COLO829 (cell line): ENCODE results near the gene ADAP1.
A peak's percentile ranks its signal among the peaks of the same experiment; 100 is the strongest.
"Not testable (repeated sequence)": the region's sequence is repeated elsewhere in the genome, so short reads cannot be mapped to it uniquely, and the experiment has no call there.

Experiments
- DNase-seq: peaks from one replicate; pipeline ENCODE4 v3.0.0; 2012; ENCODE audit warnings: low spot score

The ADAP1 gene, protein sequence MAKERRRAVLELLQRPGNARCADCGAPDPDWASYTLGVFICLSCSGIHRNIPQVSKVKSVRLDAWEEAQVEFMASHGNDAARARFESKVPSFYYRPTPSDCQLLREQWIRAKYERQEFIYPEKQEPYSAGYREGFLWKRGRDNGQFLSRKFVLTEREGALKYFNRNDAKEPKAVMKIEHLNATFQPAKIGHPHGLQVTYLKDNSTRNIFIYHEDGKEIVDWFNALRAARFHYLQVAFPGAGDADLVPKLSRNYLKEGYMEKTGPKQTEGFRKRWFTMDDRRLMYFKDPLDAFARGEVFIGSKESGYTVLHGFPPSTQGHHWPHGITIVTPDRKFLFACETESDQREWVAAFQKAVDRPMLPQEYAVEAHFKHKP

DNA sequence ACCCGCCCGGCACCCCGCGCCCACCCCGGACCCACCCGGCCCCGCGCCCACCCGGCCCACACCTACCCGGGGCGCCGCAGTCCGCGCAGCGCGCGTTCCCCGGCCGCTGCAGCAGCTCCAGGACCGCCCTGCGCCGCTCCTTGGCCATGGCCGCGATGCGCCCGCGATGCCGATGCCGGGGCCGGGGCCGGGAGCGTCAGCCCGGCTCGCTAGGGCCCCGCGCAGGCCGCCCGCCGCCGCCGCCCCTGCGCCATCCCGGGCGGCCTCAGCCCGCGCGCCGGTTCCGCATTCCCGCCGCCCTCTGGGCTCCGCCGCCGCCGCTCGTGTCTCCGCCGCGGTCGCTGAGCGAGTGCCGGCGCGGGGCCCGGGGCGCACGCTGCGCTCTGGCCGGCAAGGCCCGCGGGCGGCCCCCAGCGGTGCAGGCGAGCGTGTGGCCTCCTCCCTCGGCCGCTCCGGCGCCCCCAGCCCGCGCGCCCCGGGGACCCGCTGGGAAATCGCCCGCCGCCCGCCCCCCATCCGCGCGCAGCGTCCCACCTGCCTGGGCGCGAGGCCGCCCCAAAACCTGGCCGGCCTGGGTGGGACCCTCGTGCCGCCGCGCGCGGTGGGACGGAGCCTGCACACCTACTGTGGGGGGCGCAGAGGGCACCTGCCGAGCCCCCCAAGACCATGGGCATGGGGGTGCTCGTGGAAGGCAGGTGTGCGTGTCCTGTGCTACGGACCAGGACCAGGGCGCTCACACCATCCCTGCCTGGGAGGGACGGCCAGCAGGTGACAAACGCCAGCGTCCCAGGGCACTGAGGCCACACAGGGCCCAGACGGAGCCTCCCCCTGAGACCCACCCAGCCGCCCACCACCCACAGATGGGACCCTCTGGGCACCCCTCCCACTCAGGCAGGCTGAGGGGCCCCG lies at the start of gene ADAP1:
ADAP1 (minus strand) TSS at position 351 of the 909 bp plus-strand sequence; CDS start at position 148, 203 bp downstream.
- no peak for DNase-seq

DNA sequence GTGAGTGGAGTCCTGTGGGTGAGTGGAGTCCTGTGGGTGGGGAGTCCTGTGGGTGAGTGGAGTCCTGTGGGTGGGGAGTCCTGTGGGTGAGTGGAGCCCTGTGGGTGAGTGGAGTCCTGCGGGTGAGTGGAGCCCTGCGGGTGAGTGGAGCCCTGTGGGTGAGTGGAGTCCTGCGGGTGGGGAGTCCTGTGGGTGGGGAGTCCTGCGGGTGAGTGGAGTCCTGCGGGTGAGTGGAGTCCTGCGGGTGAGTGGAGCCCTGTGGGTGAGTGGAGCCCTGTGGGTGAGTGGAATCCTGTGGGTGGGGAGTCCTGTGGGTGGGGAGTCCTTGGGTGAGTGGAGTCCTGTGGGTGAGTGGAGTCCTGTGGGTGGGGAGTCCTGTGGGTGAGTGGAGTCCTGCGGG lies 48.0 kb upstream of the ADAP1 start:
- not testable (repeated sequence) for DNase-seq

DNA sequence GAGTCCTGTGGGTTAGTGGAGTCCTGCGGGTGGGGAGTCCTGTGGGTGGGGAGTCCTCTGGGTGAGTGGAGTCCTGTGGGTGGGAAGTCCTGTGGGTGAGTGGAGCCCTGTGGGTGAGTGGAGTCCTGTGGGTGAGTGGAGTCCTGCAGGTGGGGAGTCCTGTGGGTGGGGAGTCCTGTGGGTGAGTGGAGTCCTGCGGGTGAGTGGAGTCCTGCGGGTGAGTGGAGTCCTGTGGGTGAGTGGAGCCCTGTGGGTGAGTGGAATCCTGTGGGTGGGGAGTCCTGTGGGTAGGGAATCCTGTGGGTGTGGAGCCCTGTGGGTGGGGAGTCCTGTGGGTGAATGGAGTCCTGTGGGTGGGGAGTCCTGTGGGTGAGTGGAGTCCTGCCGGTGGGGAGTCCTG lies 47.5 kb upstream of the ADAP1 start:
- not testable (repeated sequence) for DNase-seq

DNA sequence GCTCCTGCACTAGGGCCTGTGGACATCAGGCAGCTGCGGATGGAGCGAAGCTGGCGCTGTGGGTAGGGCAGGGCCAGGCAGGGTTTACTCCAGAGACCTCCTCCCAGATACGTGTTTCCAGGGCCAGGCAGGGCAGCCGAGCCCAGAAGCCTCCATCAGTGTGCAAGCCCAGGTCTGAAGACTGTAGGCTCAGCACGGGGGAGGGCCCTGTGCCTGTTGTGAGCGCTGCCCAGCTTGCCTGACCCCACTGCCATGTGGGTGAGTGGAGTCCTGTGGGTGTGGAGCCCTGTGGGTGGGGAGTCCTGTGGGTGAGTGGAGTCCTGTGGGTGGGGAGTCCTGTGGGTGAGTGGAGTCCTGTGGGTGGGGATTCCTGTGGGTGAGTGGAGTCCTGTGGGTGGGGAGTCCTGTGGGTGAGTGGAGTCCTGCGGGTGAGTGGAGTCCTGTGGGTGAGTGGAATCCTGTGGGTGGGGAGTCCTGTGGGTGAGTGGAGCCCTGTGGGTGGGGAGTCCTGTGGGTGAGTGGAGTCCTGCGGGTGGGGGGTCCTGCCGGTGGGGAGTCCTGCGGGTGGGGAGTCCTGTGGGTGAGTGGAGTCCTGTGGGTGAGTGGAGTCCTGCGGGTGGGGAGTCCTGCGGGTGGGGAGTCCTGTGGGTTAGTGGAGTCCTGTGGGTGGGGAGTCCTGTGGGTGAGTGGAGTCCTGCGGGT lies 46.7 kb upstream of the ADAP1 start:
- DNase-seq = not testable (repeated sequence)

DNA sequence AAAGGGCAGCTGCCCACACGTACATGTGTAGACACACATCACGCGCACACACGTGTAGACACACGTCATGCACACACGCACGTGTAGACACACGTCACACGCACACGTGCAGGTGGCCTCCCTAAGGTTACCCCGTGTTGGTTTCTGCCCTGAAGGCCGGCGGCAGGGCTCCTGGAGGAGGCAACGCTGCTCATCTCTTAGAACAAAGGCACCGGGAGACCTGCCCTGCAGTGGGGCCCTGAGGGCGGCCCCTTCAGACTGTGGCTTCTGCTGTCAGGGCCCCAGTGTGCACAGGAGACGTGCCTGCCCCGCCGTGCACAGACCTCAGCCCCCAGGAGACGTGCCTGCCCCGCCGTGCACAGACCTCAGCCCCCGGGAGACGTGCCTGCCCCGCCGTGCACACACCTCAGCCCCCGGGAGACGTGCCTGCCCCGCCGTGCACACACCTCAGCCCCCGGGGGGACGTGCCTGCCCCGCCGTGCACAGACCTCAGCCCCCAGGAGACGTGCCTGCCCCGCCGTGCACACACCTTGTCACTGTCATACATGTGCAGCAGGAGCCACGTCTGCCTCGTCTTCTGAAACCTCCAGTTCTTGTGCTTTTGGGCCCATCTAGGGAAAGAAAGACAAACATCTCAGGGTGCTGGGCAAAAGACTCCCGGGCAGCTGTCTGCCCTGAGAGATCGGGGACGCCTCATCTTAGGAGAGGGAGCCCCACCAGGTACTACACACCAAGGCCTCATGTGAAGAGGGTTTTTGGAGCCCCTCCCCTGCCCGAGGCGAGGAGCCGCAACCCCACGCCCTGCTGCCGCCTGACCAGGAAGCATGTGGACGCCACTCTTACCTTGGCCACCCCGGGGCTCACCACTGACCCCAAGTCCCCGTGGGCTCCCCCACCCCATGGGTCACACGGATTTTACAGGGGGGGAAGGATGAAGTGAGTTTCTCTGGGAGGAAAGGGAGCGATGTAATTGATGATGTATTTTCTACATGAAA lies 45.8 kb upstream of the ADAP1 start:
- no peak for DNase-seq

DNA sequence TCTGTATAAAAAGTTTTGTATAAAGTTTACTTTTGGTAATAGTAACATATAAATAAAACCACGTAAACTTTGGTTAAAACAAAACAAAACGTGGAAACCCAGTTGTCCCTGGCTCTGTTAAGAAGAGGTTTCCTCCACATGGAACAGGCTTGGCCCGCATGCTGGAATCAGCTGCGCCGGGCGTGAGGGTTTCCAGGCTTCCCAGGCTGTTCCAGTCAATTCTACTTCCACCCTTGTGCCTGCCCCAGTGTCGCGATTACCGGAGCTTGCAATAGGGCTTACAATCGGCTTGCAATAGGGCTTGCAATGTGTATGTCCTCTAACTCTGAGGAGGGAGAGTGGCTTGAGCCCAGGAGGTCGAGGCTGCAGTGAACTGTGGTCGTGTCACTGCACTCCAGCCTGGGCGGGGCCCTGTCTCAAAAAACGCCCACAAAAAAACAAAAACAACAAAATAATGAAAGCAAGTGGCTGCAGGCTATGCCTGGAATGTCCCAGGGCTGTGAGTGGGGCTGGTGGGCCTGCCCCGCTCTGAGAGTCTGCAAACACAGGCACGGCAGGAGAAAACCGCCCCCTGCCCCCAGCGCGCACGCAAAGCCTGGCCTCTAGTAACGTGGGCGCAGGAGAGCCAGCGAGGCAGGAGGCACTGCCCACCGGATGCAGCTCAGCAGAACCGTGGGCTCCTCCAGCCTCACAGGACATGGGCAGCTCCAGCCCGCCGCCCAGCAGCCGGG lies 44.8 kb upstream of the ADAP1 start:
- DNase-seq = no peak

DNA sequence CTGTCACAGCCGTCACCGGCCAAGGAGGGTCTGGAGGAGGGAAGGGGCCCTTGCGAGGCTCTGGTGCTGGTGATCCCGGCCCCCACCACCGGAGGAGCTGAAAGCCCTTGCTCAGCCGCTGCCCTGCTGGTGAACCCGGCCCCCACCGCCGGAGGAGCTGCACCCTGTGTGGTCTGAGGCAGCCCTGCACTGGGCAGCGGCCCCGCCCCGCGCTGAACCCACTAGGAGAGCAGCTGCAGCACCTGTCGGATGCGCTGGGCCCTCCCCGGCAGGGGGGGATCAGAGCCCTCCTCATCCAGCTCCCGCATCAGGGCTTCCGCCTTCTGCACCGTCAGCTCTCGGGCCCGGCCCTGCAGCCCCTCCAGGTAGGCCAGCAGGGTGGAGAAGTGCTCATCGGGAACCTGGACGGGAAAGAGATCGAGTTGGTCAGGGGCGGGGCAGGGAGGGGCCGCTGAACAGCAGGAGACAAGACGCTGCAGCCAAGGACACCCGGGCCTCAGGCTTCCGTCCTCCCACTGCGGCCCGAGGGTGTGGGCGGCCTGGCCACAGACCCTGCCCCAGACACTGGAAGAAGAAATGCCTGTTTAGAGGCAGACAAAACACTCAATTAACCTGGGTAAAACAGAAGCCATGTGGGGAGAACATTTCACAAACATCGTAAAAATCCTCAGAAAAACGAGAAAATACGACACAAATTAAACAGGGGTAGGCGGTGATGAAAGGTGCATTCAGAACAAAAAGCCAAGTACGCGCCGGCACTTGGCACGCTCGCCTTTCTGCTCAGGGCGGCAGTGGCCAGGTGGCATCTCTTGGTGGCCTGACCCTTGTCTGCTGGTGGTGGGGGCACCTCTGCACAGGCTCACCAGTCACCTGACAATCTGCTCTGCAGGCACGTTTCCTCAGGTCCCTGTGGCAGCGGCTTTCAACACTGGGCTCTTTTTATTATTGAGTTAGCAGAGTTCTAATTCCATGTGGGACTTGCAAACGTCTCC lies 43.2 kb upstream of the ADAP1 start:
- DNase-seq = no peak

DNA sequence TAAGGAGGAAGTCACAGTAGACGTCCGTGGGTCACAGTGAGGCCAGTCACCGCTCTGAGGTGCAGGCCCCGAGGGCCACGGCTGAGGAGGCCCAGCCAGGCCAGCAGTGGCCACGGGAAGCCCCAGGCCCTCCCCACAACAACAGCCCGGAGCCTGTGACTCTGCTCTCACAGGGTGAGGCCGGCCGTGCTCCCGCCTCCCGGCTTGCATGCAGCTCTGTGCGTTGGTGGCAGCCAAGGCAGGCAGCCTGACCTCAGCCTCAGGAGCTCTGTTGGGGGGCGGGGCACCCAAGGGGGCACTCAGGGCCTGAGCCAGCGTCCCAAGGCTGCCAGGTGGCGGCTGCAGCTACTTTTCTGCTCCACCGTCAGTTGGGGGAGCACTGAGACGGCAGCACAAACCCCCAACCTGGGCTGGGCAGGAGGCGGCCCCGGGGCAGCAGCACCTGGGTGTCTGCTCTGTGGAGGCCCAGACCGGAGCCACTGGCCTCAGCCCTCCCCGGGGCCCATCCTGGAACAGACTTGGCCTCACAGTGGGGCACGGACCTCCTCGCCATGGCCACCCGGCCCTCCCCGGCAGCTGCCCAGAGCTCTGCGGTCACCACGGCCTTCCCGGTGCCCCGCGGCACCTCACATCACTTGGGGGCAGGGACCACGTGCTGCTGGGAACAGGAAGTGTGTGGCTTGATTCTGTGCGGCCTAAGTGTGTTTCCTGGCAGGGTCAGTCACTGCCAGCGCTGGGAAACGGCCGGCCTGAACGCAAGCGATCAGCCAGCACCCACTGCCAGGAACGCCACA lies 41.8 kb upstream of the ADAP1 start:
- no peak for DNase-seq

DNA sequence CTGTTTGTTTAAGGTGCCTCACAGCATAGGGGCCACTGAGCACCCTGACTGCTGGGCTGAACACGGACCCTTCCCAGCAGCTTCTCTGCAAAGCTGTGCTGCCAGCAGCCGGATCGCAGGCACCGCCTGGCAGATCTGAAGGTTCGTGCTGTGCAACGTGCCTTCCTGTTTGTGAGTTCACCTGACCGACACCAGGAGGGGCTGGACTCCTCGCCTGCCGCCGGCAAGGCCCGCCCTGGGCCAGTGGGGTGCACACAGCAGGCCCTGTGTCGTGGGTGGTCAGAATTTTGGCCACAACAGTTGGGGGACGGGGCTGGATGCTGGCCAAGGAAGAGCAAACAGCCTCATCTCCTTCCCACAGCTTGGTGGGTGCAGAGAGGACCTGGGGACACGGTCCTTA lies 41.1 kb upstream of the ADAP1 start:
- DNase-seq = no peak

DNA sequence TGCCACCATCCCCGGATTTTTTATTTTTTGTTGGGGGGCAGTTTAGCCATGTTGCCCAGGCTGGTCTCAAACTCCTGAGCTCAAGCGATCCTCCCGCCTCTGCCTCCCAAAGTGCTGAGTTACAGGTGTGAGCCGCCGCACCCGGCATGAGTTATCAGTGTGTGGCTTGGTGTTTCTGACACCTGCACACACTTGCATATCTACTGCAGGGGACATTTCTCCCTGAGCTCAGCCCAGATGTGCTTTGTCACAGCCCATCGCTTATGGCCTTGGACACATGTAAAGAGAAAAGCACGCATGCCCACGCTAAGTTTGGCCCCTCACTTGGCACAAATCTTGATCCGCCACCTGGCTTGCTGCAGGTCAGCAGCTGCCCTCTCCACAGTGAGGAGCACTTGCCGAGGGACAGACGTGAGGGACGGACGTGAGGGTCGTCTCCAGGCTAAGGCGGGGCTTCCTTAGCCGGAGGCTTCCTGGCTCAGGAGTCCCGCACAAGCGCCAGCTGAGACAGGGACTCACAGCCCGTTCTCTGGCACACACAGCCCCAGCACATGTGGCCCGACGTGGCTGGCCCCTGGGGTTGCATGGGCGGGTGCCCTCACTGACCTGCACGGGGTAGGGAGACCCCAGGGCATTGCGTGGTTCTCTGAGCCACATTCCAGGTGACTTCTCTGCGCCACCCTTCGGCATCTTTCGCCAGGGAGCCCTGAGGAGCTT lies 40.3 kb upstream of the ADAP1 start:
- DNase-seq = no peak

DNA sequence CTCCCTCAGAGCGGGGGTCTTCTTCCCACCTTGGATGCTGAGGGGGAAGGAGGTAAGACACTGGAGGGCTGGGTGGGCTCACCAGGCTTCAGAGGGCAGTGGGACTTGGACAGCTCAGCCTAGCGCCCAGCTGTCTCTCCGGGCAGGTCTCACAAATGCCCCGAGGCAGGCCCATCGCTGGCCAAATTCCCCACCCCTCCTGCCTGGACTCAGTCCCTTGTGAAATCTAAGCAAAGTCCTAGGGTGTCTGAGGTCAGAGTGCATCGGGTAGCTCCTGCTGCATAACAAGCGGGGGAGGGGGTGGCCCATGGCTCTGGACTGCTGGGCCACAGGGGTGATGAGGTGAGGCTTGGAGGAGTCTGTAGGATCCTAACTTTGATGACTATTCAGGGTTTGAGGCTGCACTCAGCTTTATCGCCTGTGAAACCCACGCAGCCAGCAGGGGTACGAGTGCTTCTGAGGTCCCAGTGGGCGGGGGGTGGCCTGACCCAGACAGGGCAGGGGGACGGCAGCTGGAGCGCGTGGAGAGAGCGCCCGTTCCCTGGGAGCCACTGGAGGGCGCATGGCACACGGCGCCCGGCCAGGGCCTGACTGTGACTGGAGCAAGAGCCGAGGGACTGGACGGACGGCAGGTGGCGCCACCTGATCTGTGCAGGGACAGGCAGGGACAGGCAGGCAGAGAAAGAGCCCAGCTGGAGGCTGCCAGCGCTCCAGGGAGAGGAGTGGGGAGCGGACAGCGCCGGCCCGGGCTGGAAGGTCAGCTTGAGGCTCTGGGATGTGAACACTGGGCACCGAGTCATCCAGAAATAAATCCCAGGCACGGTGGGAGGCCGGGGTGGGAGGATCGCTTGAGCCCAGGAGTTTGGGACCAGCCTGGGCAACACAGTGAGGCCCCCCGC lies 38.5 kb upstream of the ADAP1 start:
- peak; percentile 70 for DNase-seq

DNA sequence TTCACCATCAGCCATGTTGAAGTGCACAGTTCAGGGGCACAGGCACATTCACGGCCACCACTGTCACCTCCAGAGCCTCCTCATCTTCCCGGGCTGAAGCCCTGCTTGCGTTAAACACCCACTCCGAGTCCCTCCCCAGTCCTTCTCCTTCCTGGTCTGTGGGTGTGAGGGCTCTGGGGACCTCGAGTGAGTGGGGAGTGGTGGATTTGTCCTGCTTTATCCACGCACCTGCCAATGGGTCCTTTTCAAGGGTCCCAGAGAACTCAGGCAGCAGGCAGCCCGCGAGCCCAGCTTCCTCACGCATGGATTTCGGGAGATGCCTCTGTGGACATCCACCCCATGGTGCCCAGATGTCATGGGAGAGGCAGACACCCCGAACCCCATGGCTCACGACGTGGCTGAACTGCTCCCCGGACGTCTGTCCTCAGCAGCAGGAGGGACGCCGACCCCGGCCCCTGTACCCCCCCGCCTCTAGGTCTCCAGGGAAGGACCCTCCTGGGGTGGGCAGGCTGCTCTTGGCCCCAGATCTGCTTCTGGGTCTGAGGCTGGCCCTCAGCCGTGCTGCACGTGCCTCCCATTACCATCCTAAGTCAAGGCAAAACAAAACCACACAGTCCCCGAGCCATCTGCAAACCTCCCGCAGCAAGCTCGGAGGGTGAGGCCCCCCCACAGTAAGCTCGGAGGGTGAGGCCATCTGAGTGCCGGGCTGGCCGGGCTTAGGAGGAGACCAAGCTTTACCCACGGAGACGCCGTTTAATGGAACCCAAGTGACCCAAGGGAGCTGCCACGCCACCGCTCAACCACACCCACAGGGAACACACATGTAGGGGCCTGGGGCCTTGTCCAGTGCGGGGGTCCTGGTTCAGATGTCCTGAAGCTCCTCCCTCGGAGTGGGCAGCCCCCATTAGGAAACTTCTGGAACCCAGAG lies 37.5 kb upstream of the ADAP1 start:
- no peak for DNase-seq

DNA sequence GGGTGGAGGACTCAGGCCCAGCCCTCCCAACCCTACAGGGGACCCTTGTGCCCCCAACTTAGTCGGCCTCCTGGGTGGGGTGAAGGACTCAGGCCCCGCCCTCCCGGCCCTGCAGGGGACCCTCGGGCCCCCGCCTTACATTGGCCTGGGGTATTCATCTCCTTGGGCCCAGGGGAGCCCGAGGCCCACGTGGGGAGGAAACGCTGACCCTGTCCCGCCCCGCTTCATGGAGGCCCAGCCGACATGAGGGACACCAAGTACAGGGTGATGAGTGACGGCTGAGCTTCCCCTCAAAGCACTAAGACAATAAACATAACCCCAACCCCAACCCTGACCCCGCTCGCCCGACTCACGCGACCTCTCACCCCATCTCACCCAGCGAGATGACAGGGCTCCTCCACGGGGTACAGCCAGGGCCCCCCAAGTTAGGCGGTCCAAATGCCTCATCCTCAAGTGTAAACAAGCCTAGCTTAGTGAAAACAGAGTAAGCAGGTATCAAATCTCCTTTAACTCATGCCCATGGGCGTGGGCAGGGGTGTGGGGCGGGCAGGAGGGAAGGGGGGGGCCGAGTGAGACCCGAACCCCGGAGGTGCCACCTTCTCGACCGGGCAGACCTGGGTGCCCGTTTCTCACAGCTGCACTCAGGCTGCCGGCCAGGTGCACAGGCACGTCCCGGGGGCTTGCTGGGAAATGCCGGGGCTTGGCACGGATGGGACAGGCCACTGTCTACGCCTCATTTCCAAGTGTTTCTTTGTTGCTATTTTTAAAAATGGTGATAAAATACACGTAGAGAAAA lies 36.7 kb upstream of the ADAP1 start:
- no peak for DNase-seq

DNA sequence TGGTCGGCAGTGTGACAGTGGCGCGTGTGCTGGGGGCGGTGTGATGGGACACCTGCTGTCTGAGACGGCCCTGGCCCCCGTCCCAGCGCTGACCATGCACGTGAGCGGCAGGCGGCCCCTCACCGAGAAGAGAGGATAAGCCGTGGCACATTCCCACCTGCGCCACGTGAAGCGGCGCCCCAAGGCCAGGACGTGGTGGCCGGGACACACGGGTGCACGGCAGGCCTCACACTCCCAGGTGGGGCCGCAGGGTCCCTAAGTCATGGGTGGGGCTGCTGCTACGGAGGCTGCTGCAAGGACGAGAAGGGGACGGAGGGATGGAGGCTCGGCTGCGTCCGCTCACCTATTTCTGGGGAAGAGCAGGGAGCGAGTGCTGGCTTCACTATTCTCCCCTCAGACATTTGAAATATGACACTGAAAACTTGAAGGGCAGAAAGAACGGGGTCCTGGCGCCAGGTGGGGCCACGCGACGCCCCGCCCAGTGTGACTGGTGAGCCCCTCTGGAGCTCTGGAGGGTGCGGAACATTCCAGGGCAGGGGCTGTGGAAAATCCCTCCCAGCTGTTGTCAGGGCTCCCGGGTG lies 36.0 kb upstream of the ADAP1 start:
- DNase-seq = no peak
